Measurements from ENCODE around the gene EHBP1L1.

- TF ChIP-seq CTCF (IDR thresholded peaks at IDR 0.05) (no peak), POLR2A (IDR thresholded peaks at IDR 0.05) (no peak)
Measured at GRCh38 chr11:65579291-65579690, 3.4 kb downstream of the EHBP1L1 start.

All from tibial nerve (tissue), 3 donors.